Ecto neural progenitor cell (in vitro differentiated cells): ENCODE results near the gene TNNC1.

ENCODE experiments used
- DNase-seq: peaks from one replicate; pipeline ENCODE4 v3.0.0-alpha.2; 2018; ENCODE audit warnings: low spot score

TNNC1 gene

DNA sequence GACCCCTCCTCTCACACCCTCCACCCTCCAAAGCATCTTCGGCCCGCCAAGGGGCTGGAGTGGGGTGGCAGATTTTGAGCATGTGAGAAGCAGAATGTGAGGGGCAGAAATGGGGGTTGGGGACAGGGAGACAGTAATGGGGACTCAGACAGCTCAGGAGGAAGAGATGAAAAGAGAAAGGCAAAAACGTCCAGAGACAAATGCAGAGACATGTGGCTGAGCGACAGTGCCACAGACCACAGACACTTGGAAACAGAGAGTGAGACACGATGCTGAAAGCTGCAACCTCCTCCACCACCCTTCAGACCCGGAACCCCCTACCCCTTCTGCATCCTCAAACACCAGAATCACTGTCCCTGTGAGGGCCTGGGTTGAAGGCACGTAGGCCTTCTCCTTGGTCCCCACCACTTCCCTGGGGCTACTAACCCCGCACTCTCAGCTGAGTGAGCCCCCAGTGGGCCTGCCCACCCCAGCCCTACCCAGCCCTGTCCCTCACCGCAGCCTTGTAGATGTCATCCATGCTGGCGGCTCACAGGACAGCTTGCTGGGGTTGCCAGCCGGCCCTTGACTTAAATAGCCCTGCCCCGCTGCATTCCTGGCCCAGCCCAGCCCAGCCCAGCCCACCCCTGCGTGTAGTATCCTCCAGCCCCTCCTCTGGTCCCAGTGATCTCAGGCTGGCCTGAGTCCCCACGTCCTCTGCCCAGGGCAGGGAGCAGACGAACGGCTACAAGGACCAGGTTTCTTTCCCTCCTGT is at the start of gene TNNC1:
TSS of gene TNNC1 (minus strand) at position 546 of the 754 bp plus-strand sequence. CDS start at position 520, 26 bp downstream.
- peak; percentile 80 for DNase-seq

GRCh38 chr3:52502808-52503350 is 49.0 kb upstream of the TNNC1 start:
- no peak for DNase-seq

- no peak for DNase-seq
Measured at GRCh38 chr3:52502001-52502400, 48.2 kb upstream of the TNNC1 start.

- no peak for DNase-seq
Measured at GRCh38 chr3:52501046-52501445, 47.2 kb upstream of the TNNC1 start.

DNA sequence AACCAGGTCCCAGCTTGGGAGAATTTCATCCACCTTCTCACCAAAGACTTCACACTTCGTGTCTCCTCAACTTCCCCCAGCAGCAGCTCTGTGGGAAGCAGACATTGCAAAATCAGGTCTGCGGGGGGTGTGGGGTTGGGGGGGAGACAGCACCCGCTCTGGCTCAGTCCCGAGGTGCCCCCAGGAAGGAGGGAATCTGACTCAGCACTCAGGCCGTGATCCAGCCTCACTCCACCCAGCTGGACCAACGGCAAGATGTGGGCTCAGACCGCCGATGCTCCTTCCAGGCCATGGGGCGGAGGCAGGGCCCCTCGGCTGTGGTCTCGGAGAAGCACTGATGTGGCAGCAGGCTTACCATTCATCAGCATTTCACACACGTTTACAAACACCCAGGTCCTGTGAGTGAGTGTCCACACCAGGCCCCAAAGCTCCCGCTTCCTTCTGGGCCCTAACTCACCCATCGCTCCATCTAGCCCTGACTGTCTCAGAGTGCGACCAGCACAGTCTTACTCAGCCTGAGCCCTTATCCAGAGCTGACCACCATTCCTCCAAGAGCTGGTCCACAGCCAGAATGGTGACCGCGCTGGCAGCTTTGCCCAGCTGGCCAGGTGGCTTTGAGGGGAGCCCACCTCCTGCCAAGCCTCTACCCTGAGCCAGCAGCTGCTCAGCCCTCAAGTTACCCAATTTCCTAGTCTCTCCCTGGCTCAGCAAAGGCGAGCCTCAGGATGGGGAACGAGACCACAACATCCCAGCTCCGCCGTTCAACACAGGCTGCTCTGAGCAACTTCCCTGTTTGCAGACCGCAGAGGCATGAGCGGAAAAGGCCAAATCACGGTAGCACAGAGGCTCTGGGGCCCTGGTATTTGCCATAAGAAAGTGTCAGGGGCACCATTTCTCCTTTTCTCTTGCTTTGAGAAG is 44.6 kb upstream of the TNNC1 start:
- no peak for DNase-seq

- DNase-seq = no peak
Measured at GRCh38 chr3:52495777-52496602, 42.1 kb upstream of the TNNC1 start.

GRCh38 chr3:52494886-52495495 is 41.1 kb upstream of the TNNC1 start, which contains the start of gene STAB1:
Gene STAB1, plus strand, starts transcription at chr3:52495338. Its CDS starts 76 bp downstream, at chr3:52495414.
- no peak for DNase-seq

GRCh38 chr3:52494445-52494844 is 40.6 kb upstream of the TNNC1 start:
- no peak for DNase-seq

GRCh38 chr3:52493232-52494017 is 39.6 kb upstream of the TNNC1 start:
- DNase-seq = no peak

- DNase-seq = no peak
Measured at GRCh38 chr3:52492059-52492458, 38.2 kb upstream of the TNNC1 start.

GRCh38 chr3:52490939-52491526 is 37.2 kb upstream of the TNNC1 start:
- no peak for DNase-seq

DNA sequence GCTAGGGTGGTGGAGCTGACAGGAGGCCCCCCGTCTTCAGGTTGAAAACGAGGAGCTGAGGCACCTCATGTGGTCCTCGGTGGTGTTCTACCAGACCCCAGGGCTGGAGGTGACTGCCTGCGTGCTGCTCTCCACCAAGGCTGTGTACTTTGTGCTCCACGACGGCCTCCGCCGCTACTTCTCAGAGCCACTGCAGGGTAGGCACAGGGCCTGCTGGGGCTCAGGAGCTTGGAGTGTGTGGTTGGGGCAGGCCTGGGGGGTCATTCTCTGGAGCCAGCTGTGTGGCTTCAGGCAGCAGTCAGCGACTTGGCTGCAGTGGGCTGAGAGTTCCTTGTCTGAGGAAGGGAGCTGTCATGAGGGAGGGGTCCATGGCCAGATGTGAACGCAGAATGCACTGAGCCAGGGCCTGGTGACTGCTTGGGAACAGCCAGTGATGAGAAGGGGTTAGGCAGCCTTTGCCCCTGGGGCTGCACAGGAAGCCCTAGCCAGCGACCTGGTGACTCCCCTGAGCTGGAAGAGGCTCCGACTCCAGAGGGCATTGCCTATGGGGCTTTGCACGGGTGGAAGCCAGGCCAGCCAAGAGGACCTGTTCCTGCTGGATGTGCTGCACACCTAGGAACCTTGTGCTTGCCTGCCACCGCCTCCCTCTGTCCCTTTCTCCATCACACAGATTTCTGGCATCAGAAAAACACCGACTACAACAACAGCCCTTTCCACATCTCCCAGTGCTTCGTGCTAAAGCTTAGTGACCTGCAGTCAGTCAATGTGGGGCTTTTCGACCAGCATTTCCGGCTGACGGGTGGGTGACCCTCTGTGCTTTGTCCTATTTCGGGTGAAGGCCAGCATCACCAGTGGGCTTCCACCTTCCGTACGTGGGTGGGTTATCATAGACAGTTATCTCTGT is 36.4 kb upstream of the TNNC1 start:
- DNase-seq = no peak

DNA sequence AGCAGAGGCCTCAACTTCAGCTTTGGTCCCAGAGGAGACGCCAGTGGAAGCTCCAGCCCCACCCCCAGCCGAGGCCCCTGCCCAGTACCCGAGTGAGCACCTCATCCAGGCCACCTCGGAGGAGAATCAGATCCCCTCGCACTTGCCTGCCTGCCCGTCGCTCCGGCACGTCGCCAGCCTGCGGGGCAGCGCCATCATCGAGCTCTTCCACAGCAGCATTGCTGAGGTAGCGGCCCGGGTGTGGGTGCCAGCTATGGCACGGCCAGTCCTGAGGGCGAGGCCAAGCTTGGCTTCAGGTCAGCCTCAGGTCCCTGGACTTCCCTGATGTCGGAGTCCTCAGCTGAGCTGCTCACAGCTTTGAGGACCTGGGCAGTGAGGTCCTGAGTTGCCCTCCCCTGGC is 35.6 kb upstream of the TNNC1 start:
- DNase-seq = no peak

- DNase-seq = no peak
Measured at GRCh38 chr3:52488746-52489145, 34.9 kb upstream of the TNNC1 start.

DNA sequence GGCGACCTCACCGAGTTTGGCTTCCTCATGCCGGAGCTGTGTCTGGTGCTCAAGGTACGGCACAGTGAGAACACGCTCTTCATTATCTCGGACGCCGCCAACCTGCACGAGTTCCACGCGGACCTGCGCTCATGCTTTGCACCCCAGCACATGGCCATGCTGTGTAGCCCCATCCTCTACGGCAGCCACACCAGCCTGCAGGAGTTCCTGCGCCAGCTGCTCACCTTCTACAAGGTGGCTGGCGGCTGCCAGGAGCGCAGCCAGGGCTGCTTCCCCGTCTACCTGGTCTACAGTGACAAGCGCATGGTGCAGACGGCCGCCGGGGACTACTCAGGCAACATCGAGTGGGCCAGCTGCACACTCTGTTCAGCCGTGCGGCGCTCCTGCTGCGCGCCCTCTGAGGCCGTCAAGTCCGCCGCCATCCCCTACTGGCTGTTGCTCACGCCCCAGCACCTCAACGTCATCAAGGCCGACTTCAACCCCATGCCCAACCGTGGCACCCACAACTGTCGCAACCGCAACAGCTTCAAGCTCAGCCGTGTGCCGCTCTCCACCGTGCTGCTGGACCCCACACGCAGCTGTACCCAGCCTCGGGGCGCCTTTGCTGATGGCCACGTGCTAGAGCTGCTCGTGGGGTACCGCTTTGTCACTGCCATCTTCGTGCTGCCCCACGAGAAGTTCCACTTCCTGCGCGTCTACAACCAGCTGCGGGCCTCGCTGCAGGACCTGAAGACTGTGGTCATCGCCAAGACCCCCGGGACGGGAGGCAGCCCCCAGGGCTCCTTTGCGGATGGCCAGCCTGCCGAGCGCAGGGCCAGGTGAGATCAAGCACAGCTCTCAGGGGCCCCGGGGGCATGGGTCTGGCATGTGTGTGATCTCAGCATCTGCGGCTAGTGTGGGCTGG is 34.2 kb upstream of the TNNC1 start:
- no peak for DNase-seq

DNA sequence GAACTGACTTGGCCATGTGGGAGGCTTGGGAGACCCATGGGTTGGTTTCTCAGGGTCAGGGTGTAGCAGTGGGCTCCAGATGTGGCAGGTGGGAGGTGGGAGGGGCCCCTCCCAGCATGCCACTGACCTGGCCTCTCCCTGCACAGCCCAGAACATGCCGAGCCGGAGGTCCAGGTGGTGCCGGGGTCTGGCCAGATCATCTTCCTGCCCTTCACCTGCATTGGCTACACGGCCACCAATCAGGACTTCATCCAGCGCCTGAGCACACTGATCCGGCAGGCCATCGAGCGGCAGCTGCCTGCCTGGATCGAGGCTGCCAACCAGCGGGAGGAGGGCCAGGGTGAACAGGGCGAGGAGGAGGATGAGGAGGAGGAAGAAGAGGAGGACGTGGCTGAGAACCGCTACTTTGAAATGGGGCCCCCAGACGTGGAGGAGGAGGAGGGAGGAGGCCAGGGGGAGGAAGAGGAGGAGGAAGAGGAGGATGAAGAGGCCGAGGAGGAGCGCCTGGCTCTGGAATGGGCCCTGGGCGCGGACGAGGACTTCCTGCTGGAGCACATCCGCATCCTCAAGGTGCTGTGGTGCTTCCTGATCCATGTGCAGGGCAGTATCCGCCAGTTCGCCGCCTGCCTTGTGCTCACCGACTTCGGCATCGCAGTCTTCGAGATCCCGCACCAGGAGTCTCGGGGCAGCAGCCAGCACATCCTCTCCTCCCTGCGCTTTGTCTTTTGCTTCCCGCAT is 33.4 kb upstream of the TNNC1 start:
- no peak for DNase-seq
